ENCODE data around the gene MRPS27.
A peak's percentile ranks its signal among the peaks of the same experiment; 100 is the strongest.

MRPS27 gene

GRCh38 chr5:72252574-72253155, 67.4 kb downstream of the MRPS27 start:
- in situ Hi-C loops (cut with MboI; ENCODE audit: low sequenced_read_pairs, unreplicated experiment) = no loop called here
- DNase-seq (ENCODE audit: low spot score) = no peak
- TF ChIP-seq CTCF (IDR thresholded peaks at IDR 0.05; ENCODE audit: borderline replicate concordance, control extremely low read depth, extremely low read depth, insufficient read depth, missing control alignments) = no peak

- DNase-seq (ENCODE audit: low spot score) = no peak
- in situ Hi-C loops (cut with MboI; ENCODE audit: low sequenced_read_pairs, unreplicated experiment) = no loop called here
- no peak for TF ChIP-seq CTCF (IDR thresholded peaks at IDR 0.05; ENCODE audit: borderline replicate concordance, control extremely low read depth, extremely low read depth, insufficient read depth, missing control alignments)
Measured at GRCh38 chr5:72252008-72252407, 68.0 kb downstream of the MRPS27 start.

- TF ChIP-seq CTCF (IDR thresholded peaks at IDR 0.05; ENCODE audit: borderline replicate concordance, control extremely low read depth, extremely low read depth, insufficient read depth, missing control alignments) = no peak
- in situ Hi-C loops (cut with MboI; ENCODE audit: low sequenced_read_pairs, unreplicated experiment) = no loop called here
- no peak for DNase-seq (ENCODE audit: low spot score)
Measured at GRCh38 chr5:72251386-72251785, 68.7 kb downstream of the MRPS27 start.

- no peak for TF ChIP-seq CTCF (IDR thresholded peaks at IDR 0.05; ENCODE audit: borderline replicate concordance, control extremely low read depth, extremely low read depth, insufficient read depth, missing control alignments)
- in situ Hi-C loops (cut with MboI; ENCODE audit: low sequenced_read_pairs, unreplicated experiment) = no loop called here
- DNase-seq (ENCODE audit: low spot score) = no peak
Measured at GRCh38 chr5:72248410-72248981, 71.5 kb downstream of the MRPS27 start.

GRCh38 chr5:72246954-72247442, 73.0 kb downstream of the MRPS27 start:
- in situ Hi-C loops (cut with MboI; ENCODE audit: low sequenced_read_pairs, unreplicated experiment) = no loop called here
- DNase-seq (ENCODE audit: low spot score) = no peak

GRCh38 chr5:72245951-72246532, 74.0 kb downstream of the MRPS27 start:
- DNase-seq (ENCODE audit: low spot score) = peak; percentile 21
- in situ Hi-C loops (cut with MboI; ENCODE audit: low sequenced_read_pairs, unreplicated experiment) = no loop called here
- no peak for TF ChIP-seq CTCF (IDR thresholded peaks at IDR 0.05; ENCODE audit: borderline replicate concordance, control extremely low read depth, extremely low read depth, insufficient read depth, missing control alignments)

More at GRCh38 chr5:72246954-72247442, 73.0 kb downstream of the MRPS27 start:
- no peak for TF ChIP-seq CTCF (IDR thresholded peaks at IDR 0.05; ENCODE audit: borderline replicate concordance, control extremely low read depth, extremely low read depth, insufficient read depth, missing control alignments)

All from GM13976 (cell line).